ENCODE results near the gene ACOT12. TPM values are rescaled to one million over a fixed set of nuclear protein-coding genes. Genes with fewer than 3 reads are reported as not detected.

ACOT12 gene
- 1 to 10 TPM in 1 of 4 donors, not detected in 3; 1.7 TPM for total RNA-seq

DNA sequence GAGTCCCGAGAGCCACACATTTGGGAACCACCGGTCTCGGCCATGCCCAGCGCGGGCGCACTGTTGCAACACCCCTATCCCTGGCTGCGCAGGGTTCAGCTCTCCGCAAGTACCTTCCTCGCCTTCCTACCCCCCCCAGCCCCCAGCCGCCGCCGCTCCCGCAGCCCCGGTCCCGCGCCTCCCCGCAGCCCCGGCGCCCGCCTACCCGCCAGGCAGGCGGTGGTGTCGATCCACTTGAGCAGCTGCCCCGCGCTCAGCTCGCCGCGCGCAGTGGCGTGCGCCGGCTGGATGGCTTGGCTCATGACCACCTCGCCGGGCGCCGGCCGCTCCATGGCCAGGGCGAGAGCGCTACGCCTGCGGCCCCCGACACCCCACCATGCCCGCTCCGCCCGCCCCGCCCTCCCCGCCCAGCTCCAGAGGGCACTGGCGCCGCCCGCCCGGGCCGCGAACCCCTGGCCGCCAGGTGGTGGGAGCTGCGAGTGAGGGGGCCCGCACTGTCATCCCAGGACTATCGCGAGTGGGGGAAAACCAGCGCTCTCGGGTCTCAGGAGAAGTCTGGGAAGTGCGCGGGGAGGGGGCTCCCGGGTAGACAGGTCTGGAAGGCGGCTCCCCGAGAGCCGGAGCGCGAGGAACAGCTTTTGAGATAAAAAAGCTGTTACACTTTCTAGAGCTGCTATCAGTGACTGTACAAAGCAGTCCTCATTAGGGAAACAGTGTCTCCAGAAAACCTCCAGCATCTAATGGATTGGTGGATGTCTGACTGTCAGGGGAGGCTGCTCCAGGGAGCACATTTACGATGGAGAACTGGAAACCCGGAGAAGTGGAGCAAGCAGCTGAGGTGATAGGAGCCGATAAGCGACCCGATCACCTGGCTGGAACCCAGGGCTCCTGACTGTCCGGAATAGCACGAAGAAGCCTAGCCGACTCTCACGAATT is at the start of gene ACOT12:
ACOT12 (minus strand) TSS at position 352 of the 936 bp plus-strand sequence; CDS start at position 332, 20 bp downstream.
- DNase-seq (ENCODE audit: low spot score in 2 of 2): no peak
- H3K27me3 ChIP-seq: peaks cover 0 to 28% of the 10 kb centered on the region in 2 donors
- 9 to 14% methylated on average over 19 to 29 of the region's 77 CpGs for WGBS, 2 donors
- TF ChIP-seq POLR2A (IDR thresholded peaks at IDR 0.05) (no peak), EP300 (IDR thresholded peaks at IDR 0.05) (no peak)
- TF ChIP-seq, protein P1, sequence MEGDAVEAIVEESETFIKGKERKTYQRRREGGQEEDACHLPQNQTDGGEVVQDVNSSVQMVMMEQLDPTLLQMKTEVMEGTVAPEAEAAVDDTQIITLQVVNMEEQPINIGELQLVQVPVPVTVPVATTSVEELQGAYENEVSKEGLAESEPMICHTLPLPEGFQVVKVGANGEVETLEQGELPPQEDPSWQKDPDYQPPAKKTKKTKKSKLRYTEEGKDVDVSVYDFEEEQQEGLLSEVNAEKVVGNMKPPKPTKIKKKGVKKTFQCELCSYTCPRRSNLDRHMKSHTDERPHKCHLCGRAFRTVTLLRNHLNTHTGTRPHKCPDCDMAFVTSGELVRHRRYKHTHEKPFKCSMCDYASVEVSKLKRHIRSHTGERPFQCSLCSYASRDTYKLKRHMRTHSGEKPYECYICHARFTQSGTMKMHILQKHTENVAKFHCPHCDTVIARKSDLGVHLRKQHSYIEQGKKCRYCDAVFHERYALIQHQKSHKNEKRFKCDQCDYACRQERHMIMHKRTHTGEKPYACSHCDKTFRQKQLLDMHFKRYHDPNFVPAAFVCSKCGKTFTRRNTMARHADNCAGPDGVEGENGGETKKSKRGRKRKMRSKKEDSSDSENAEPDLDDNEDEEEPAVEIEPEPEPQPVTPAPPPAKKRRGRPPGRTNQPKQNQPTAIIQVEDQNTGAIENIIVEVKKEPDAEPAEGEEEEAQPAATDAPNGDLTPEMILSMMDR (IDR thresholded peaks at IDR 0.05): no peak
- H3K4me1 ChIP-seq: peaks cover 0 to 19% (median 3%) of the 10 kb centered on the region in 4 donors
- no peak within 1 kb of the TSS for H3K27ac ChIP-seq
- H3K36me3 ChIP-seq: no peaks in the 10 kb centered on the region
- H3K9me3 ChIP-seq: peaks cover 0 to 4% (median 0%) of the 10 kb centered on the region in 4 donors
- H3K4me3 ChIP-seq: peak within 1 kb of the TSS; percentile 1 to 58 (median 28)

DNA sequence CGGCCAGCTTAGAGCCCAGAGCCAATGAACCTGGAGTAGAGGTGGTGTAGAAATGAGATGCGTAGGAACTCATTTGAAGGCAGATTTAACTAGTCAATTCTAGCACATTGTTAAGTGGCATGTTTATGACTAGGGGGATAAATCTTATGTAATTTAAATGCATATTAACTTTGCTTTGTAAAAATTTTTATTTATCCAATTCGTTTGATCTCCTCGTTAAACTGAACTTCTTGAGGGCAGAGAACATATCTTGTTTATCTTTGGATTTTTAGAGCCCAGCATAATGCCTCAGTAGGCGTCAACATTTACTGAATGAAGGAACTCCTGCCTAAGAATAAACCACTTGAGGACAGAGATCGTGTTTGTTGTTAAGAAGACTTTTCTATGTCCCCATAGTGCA is 41.1 kb upstream of the ACOT12 start:
- H3K27ac ChIP-seq: no peak overlapping the region
- H3K36me3 ChIP-seq: peaks cover 0 to 22% (median 0%) of the 10 kb centered on the region in 3 donors
- no peaks in the 10 kb centered on the region for H3K27me3 ChIP-seq
- DNase-seq (ENCODE audit: low spot score in 2 of 2): no peak
- no peaks in the 10 kb centered on the region for H3K9me3 ChIP-seq
- TF ChIP-seq, protein P1 (IDR thresholded peaks at IDR 0.05): no peak
- TF ChIP-seq POLR2A (IDR thresholded peaks at IDR 0.05) (no peak), EP300 (IDR thresholded peaks at IDR 0.05) (no peak)
- 84 to 87% methylated on average over 6 of the region's 6 CpGs for WGBS, 2 donors
- no peaks in the 10 kb centered on the region for H3K4me1 ChIP-seq
- H3K4me3 ChIP-seq: no peak overlapping the region

DNA sequence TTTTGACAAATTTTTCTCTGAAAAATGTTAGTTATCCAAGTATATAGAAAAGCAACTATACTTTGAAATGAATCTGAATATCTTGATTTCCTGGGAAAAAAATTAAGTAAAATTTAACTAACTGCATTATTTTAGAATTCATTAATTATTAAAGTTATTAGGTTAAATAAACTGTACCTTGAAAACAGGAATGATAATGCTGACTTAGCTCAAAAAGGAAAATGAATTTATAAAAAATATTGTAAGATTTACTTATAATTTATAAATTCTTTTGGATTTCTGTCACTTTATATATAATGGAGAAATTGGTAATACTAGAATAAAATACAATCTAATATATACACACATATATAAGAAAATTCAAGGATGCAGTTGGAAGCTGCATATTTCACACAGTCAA is 36.1 kb upstream of the ACOT12 start:
- no peak overlapping the region for H3K4me3 ChIP-seq
- no peaks in the 10 kb centered on the region for H3K27me3 ChIP-seq
- no peak overlapping the region for H3K27ac ChIP-seq
- TF ChIP-seq, protein P1 (IDR thresholded peaks at IDR 0.05): no peak
- H3K4me1 ChIP-seq: peaks cover 0 to 27% (median 18%) of the 10 kb centered on the region in 4 donors
- H3K9me3 ChIP-seq: no peaks in the 10 kb centered on the region
- no peak for DNase-seq (ENCODE audit: low spot score in 2 of 2)
- peaks cover 0 to 10% (median 0%) of the 10 kb centered on the region in 3 donors for H3K36me3 ChIP-seq

DNA sequence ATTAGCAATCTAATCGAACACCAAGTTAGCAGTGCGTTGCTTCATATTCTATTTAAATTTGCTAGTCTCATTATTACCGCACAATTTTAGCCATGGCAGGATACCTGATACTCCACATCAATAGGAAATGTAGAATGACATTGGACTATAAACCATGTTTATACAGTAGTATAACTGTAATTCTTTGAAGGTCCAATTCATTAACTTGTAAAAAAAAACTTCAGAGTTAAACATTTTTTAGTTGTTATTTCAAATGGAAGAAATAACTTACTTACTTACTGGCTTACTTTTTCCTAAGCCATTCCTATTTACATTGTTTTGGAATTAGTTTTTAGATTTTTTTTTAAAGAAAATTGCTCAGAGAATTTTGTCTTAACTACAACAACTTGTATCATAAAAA is 35.4 kb upstream of the ACOT12 start:
- Histone ChIP-seq H3K27me3 (no peaks in the 10 kb centered on the region), H3K4me1 (peaks cover 0 to 33% (median 18%) of the 10 kb centered on the region in 4 donors), H3K9me3 (no peaks in the 10 kb centered on the region), H3K4me3 (no peak overlapping the region), H3K27ac (no peak overlapping the region), H3K36me3 (peaks cover 0 to 6% (median 0%) of the 10 kb centered on the region in 3 donors)
- TF ChIP-seq, protein P1 (IDR thresholded peaks at IDR 0.05): no peak
- TF ChIP-seq POLR2A (IDR thresholded peaks at IDR 0.05) (no peak), EP300 (IDR thresholded peaks at IDR 0.05) (no peak)
- no peak for DNase-seq (ENCODE audit: low spot score in 2 of 2)
- 72 to 80% methylated on average over 3 of the region's 3 CpGs for WGBS, 2 donors

DNA sequence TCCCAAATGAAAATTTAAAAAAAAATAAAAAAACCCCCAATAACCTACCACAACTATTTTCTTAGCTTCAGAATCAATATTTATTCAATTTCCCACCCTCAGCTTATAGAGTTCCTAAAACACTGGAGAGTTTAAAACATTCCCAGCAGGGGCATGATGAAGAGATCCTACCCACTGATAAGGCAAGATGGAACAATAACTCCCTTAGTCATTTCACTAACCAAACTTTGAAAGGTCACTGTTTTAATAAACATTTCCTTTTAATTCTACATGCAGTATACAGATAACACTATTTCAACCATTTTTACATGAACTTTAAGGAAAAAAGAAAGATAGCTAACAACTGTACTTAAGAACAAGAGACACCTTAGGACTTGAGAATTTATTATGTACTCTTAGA is 34.9 kb upstream of the ACOT12 start:
- no peak overlapping the region for H3K4me3 ChIP-seq
- TF ChIP-seq POLR2A (IDR thresholded peaks at IDR 0.05) (no peak), EP300 (IDR thresholded peaks at IDR 0.05) (no peak)
- TF ChIP-seq, protein P1 (IDR thresholded peaks at IDR 0.05): no peak
- peaks cover 0 to 34% (median 18%) of the 10 kb centered on the region in 4 donors for H3K4me1 ChIP-seq
- H3K36me3 ChIP-seq: peaks cover 0 to 6% (median 0%) of the 10 kb centered on the region in 3 donors
- no peaks in the 10 kb centered on the region for H3K27me3 ChIP-seq
- DNase-seq (ENCODE audit: low spot score in 2 of 2): no peak
- H3K27ac ChIP-seq: peak overlapping the region in 1 of 4 donors; percentile 13
- no peaks in the 10 kb centered on the region for H3K9me3 ChIP-seq
